ENCODE measurements around the gene ATXN7L3B.

The ATXN7L3B gene

DNA sequence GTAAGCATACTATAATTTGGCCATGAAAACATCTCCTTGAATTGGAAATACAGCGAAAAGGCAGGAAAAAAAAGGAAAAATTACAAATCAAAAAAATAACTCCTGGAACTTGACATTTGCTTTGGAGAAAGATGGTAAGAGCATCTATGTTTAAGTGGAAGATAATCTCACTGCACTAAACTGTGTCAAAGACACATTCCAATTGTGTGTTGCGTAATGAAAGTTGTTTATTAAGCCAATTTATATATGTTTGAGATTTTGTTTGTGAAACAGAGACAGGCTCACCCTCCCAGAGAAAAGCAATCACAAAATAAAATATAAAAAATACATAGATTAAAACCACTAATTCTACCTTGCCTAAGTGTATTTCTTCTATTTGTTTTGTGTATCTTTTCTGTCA lies 11.1 kb upstream of the ATXN7L3B start:
- Histone ChIP-seq H3K36me3 (ENCODE audit: control insufficient read depth, insufficient read depth, low read length) (no peaks in the 10 kb centered on the region), H3K4me3 (ENCODE audit: low read length) (no peak overlapping the region), H3K27ac (ENCODE audit: low read length) (no peak overlapping the region), H3K9me3 (ENCODE audit: control insufficient read depth, insufficient read depth, low read length) (no peaks in the 10 kb centered on the region), H3K4me1 (ENCODE audit: control insufficient read depth, insufficient read depth, low read length) (no peaks in the 10 kb centered on the region), H3K27me3 (ENCODE audit: control insufficient read depth, insufficient read depth, low read length) (no peaks in the 10 kb centered on the region)
- no peak for DNase-seq (ENCODE audit: low read depth, low spot score)
- no CpG with 5 or more reads among the region's 2 CpGs for WGBS (ENCODE audit: insufficient coverage, insufficient read length)

DNA sequence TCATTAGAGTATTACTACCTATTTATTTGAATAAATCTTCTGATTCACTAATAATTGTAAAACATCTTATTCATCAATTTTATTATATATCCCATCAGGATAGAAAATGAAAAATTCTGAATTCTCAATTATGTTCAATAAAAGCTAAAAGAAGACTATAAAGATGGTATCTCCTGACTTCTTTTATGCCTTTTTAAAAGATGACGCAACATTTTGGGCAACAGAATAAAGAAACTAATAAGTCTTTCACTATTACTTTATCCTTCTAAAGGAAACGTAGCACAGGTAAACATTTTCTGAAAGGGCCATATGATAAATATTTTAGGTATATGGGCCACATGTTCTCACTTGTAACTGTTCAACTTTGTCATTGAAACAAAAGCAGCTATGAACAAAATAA lies 10.1 kb upstream of the ATXN7L3B start:
- DNase-seq (ENCODE audit: low read depth, low spot score) = no peak
- H3K9me3 ChIP-seq (ENCODE audit: control insufficient read depth, insufficient read depth, low read length) = no peaks in the 10 kb centered on the region
- H3K27me3 ChIP-seq (ENCODE audit: control insufficient read depth, insufficient read depth, low read length) = no peaks in the 10 kb centered on the region
- no peaks in the 10 kb centered on the region for H3K36me3 ChIP-seq (ENCODE audit: control insufficient read depth, insufficient read depth, low read length)
- H3K4me3 ChIP-seq (ENCODE audit: low read length) = no peak overlapping the region
- H3K27ac ChIP-seq (ENCODE audit: low read length) = no peak overlapping the region
- no CpG with 5 or more reads among the region's 2 CpGs for WGBS (ENCODE audit: insufficient coverage, insufficient read length)
- H3K4me1 ChIP-seq (ENCODE audit: control insufficient read depth, insufficient read depth, low read length) = no peaks in the 10 kb centered on the region

DNA sequence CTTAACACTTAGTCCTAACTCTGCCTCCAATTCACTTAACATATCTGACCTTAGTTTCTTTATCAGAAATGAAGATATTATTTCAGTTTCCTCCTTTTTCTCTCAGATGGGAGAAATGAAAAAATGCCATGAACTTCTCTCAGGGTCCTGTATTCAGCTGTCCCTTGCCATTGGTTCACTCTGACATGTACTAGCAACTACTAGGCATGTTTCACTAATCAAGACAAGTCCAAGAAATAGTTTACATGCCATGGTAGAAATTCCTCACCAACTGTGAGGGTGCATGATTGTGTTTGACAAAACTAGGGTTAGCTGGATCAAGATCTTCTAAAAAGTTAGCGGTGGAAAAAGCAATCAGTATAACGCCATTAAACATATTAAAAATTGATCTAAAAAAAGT lies 7.0 kb upstream of the ATXN7L3B start:
- no peak for DNase-seq (ENCODE audit: low read depth, low spot score)
- WGBS (ENCODE audit: insufficient coverage, insufficient read length) = no CpG with 5 or more reads among the region's 2 CpGs
- Histone ChIP-seq H3K27ac (ENCODE audit: low read length) (no peak overlapping the region), H3K36me3 (ENCODE audit: control insufficient read depth, insufficient read depth, low read length) (no peaks in the 10 kb centered on the region), H3K27me3 (ENCODE audit: control insufficient read depth, insufficient read depth, low read length) (no peaks in the 10 kb centered on the region), H3K4me1 (ENCODE audit: control insufficient read depth, insufficient read depth, low read length) (no peaks in the 10 kb centered on the region), H3K9me3 (ENCODE audit: control insufficient read depth, insufficient read depth, low read length) (no peaks in the 10 kb centered on the region), H3K4me3 (ENCODE audit: low read length) (no peak overlapping the region)

DNA sequence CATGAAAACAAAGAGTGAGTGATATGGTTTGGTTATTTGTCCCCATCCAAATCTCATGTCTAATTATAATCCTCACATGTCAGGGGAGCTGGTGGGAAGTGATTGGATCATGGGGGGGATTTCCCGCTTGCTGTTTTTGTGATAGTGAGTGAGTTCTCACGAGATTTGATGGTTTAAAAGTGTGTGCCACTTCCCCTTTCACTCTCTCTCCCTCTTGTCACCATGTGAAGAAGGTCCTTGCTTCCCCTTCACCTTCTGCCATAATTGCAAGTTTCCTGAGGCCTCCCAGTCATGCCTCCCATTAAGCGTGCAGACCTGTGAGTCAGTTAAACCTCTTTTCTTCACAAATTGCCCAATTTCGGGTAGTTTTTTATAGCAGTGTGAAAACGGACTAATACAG lies 2.1 kb upstream of the ATXN7L3B start:
- H3K27me3 ChIP-seq (ENCODE audit: control insufficient read depth, insufficient read depth, low read length) = no peaks in the 10 kb centered on the region
- no peaks in the 10 kb centered on the region for H3K9me3 ChIP-seq (ENCODE audit: control insufficient read depth, insufficient read depth, low read length)
- DNase-seq (ENCODE audit: low read depth, low spot score) = no peak
- no peaks in the 10 kb centered on the region for H3K36me3 ChIP-seq (ENCODE audit: control insufficient read depth, insufficient read depth, low read length)
- WGBS (ENCODE audit: insufficient coverage, insufficient read length) = no CpG with 5 or more reads among the region's 5 CpGs
- H3K4me1 ChIP-seq (ENCODE audit: control insufficient read depth, insufficient read depth, low read length) = peaks cover 6% of the 10 kb centered on the region; the same call in 1 of the 2 replicates
- no peak overlapping the region for H3K27ac ChIP-seq (ENCODE audit: low read length)
- no peak overlapping the region for H3K4me3 ChIP-seq (ENCODE audit: low read length)

DNA sequence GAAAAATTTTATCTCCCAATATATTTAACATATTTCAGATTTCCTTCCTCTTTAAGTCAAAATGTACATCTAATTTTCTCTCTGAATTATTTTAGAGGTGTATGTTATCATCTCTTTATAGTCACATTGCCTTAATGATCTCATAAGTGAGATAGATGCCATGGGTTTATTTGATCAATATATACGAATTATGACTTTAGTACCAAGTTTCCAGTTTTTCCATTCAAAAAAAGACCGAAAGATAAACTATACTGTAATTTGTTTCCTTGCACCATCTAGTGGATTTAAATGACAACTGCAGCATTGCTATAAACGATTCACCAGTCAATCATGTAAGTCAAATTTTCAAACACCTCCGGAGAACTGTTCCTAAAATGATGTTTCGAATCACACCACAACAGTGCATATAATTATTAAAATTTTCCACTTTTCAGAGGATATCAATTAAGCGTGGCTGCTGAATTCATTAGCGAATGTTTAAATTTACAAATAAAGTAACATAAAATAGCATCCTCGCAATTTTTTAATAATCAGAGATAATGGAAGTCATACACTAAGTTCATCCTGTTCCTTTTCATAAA lies 419 bp upstream of the ATXN7L3B start:
- no peak overlapping the region for H3K27ac ChIP-seq (ENCODE audit: low read length)
- H3K4me3 ChIP-seq (ENCODE audit: low read length) = peak overlapping the region; percentile 93; the same call in 1 of the 2 replicates
- no CpG with 5 or more reads among the region's 8 CpGs for WGBS (ENCODE audit: insufficient coverage, insufficient read length)
- no peak for DNase-seq (ENCODE audit: low read depth, low spot score)
- no peaks in the 10 kb centered on the region for H3K27me3 ChIP-seq (ENCODE audit: control insufficient read depth, insufficient read depth, low read length)
- H3K9me3 ChIP-seq (ENCODE audit: control insufficient read depth, insufficient read depth, low read length) = no peaks in the 10 kb centered on the region
- no peaks in the 10 kb centered on the region for H3K36me3 ChIP-seq (ENCODE audit: control insufficient read depth, insufficient read depth, low read length)
- H3K4me1 ChIP-seq (ENCODE audit: control insufficient read depth, insufficient read depth, low read length) = peaks cover 6% of the 10 kb centered on the region; the same call in 1 of the 2 replicates

DNA sequence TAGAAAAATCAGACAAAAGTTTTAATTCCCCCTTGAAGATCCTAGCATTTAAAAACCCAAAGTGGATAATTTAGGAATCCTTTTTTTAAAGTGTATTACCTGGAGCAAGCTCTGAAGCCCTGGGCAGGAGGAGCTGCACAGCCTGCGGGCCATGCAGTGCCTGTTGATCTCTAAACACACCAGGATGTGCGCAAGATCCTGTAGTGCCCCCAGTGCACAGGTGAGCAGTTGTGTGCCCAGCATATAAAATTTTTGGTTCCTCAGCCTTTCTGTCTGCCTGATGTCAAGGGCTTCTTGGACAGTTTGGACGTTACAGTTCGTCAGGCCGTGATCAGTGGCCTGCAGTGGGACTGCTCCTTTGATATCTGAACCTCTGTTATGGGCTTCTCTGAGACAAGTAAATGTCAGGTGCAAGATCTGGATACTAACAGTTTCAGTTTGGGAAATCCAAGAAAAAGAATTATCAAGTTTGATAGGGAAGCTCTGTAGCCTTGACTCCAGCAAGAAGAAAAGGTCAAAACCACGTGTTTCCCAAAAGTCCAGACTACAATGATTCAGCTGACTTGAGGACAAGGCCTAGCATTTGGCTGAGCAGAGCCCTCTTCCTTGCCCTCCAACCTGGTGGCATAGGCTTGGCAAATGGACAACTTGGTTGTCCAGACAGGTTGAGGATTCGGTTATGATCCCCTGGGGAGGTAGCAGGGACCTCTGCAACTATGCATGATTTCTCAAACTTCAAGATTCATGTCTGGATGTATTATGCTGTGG lies 1.0 kb downstream of the ATXN7L3B start:
- WGBS (ENCODE audit: insufficient coverage, insufficient read length) = no CpG with 5 or more reads among the region's 7 CpGs
- Histone ChIP-seq H3K27ac (ENCODE audit: low read length) (no peak overlapping the region), H3K36me3 (ENCODE audit: control insufficient read depth, insufficient read depth, low read length) (no peaks in the 10 kb centered on the region), H3K4me1 (ENCODE audit: control insufficient read depth, insufficient read depth, low read length) (peaks cover 6% of the 10 kb centered on the region; the same call in 1 of the 2 replicates), H3K4me3 (ENCODE audit: low read length) (peak overlapping the region; percentile 93; the same call in 1 of the 2 replicates), H3K9me3 (ENCODE audit: control insufficient read depth, insufficient read depth, low read length) (no peaks in the 10 kb centered on the region), H3K27me3 (ENCODE audit: control insufficient read depth, insufficient read depth, low read length) (no peaks in the 10 kb centered on the region)
- no peak for DNase-seq (ENCODE audit: low read depth, low spot score)

DNA sequence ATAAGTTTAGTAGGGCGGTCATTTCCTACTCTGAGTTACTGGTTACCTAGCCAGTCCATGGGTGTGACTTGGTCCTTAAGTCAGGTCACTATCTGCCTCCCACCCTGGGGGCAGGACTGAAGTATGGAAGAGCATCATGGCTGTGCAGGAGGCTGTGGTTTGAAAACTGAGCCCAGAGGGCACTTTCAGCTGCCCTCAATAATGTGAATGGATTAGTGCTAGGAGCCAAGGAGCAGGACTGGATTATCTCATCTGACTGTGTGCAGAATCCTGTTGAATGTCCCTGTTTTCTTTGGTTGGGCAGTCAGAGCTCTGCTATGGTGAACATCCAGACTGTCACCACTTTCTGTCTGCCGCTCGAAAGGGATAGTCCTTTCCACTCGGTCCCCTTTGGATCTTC lies 1.6 kb downstream of the ATXN7L3B start:
- no peak for DNase-seq (ENCODE audit: low read depth, low spot score)
- H3K36me3 ChIP-seq (ENCODE audit: control insufficient read depth, insufficient read depth, low read length) = no peaks in the 10 kb centered on the region
- WGBS (ENCODE audit: insufficient coverage, insufficient read length) = no CpG with 5 or more reads among the region's 4 CpGs
- peak overlapping the region; percentile 13; the same call in 1 of the 2 replicates for H3K4me3 ChIP-seq (ENCODE audit: low read length)
- H3K27ac ChIP-seq (ENCODE audit: low read length) = no peak overlapping the region
- no peaks in the 10 kb centered on the region for H3K27me3 ChIP-seq (ENCODE audit: control insufficient read depth, insufficient read depth, low read length)
- peaks cover 6% of the 10 kb centered on the region; the same call in 1 of the 2 replicates for H3K4me1 ChIP-seq (ENCODE audit: control insufficient read depth, insufficient read depth, low read length)
- H3K9me3 ChIP-seq (ENCODE audit: control insufficient read depth, insufficient read depth, low read length) = no peaks in the 10 kb centered on the region

DNA sequence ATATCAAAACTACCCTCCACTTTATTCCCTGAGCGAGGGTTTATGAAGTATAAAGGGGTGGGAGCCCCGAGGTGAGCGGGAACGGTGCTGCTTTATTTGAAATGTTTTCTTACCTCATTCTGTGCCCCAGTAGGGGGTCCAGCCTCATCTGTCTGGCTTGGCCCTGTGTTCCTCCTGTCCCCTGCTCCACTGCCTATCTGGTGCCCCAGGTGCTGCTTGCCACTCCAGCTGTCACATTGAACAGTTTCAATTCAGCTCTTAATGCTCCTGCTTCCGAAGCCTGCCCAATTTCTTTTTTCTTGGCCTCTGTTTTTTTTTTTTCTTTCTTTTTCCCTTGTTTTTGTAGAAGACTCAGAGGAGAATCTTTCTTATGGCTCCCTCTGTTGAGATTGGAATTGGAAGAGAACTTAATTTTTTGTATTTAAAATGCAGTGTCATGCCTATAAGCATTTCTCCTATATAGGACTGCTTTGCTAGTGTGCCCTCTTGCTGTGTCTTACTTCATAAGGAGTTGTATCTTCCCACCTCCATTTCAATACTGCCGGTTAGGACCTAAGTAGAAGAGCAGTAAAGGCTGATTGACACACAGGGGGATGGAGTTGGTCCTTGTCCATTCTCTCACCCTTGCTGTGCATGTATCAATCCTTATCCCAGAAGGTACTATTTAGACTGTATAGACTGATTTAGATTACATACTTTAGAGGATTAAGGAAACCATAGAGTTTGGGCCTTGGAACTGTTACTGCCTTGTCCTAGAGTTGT lies 2.3 kb downstream of the ATXN7L3B start:
- Histone ChIP-seq H3K4me1 (ENCODE audit: control insufficient read depth, insufficient read depth, low read length) (peaks cover 6% of the 10 kb centered on the region; the same call in 1 of the 2 replicates), H3K36me3 (ENCODE audit: control insufficient read depth, insufficient read depth, low read length) (no peaks in the 10 kb centered on the region)
- no CpG with 5 or more reads among the region's 6 CpGs for WGBS (ENCODE audit: insufficient coverage, insufficient read length)

DNA sequence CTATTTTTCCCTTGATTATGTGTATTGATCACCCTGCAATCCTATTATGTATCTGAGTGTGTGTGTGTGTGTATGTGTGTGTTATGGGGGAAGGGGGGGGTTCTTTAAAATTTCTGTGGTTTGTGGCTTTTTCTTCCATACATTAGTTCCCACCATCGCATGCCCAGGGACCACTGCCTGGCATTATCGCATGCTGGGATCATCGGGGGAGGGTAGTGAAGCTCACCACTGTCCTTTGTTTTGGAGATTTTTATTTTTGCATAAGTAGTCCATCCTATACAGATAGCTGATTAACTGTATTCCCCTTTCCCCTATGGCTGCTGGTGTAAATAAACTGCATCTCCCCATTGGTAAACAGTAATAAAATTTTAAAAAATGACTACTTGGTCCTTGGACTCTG lies 3.4 kb downstream of the ATXN7L3B start:
- H3K27me3 ChIP-seq (ENCODE audit: control insufficient read depth, insufficient read depth, low read length) = no peaks in the 10 kb centered on the region
- H3K36me3 ChIP-seq (ENCODE audit: control insufficient read depth, insufficient read depth, low read length) = no peaks in the 10 kb centered on the region
- no peak for DNase-seq (ENCODE audit: low read depth, low spot score)
- peaks cover 6% of the 10 kb centered on the region; the same call in 1 of the 2 replicates for H3K4me1 ChIP-seq (ENCODE audit: control insufficient read depth, insufficient read depth, low read length)
- H3K27ac ChIP-seq (ENCODE audit: low read length) = no peak overlapping the region
- no peaks in the 10 kb centered on the region for H3K9me3 ChIP-seq (ENCODE audit: control insufficient read depth, insufficient read depth, low read length)
- no CpG with 5 or more reads among the region's 3 CpGs for WGBS (ENCODE audit: insufficient coverage, insufficient read length)
- no peak overlapping the region for H3K4me3 ChIP-seq (ENCODE audit: low read length)

More for the DNA sequence above, 2.3 kb downstream of the ATXN7L3B start:
- no peaks in the 10 kb centered on the region for H3K9me3 ChIP-seq (ENCODE audit: control insufficient read depth, insufficient read depth, low read length)
- no peak for DNase-seq (ENCODE audit: low read depth, low spot score)
- H3K27me3 ChIP-seq (ENCODE audit: control insufficient read depth, insufficient read depth, low read length) = no peaks in the 10 kb centered on the region
- H3K27ac ChIP-seq (ENCODE audit: low read length) = no peak overlapping the region
- H3K4me3 ChIP-seq (ENCODE audit: low read length) = no peak overlapping the region

DNA sequence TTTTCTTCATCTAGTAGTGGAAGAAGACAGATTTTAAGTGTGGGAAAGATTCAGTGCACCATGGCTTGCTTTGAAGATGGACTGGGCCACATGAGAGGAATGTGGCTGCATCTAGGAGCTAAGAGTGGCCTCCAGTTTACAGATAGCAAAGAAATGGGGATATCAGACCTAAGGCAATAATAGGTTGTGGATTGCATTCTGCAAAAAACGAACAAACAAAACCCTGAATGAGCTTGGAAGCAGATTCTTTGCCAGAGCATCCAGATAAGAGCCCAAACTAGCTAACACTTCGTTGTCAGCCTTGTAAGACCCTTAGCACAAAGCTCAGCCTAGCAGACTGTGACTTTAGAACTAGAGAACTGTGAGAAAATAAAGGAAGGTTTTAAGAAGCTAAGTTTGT lies 9.6 kb downstream of the ATXN7L3B start:
- Histone ChIP-seq H3K4me3 (ENCODE audit: low read length) (no peak overlapping the region), H3K27ac (ENCODE audit: low read length) (no peak overlapping the region), H3K27me3 (ENCODE audit: control insufficient read depth, insufficient read depth, low read length) (no peaks in the 10 kb centered on the region), H3K36me3 (ENCODE audit: control insufficient read depth, insufficient read depth, low read length) (no peaks in the 10 kb centered on the region), H3K9me3 (ENCODE audit: control insufficient read depth, insufficient read depth, low read length) (no peaks in the 10 kb centered on the region), H3K4me1 (ENCODE audit: control insufficient read depth, insufficient read depth, low read length) (no peaks in the 10 kb centered on the region)
- no peak for DNase-seq (ENCODE audit: low read depth, low spot score)
- no CpG with 5 or more reads among the region's 2 CpGs for WGBS (ENCODE audit: insufficient coverage, insufficient read length)

Measured in iPS DF 6.9 (cell line).